ENCODE data around the gene FOXR1.

DNA sequence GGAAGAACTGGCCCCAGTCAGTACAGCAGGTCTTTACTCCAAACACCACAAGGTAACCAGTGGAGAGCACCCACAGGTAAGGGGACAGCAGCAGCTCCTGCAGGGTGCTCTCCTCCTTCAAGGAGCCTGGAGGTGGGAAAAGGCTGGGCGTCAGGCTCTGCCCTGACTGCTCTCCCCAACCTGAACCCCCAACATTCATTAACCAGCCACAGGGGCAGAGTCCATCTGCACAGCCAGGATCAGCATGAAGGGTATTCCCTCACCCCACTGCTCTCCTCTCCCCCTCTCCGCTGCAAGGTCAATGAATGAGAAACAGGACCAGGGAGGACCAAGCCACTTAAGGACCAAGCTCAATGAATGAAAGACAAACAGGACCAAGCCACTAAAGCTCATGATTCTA, 55.4 kb downstream of the FOXR1 start:
- TF ChIP-seq, protein P1, sequence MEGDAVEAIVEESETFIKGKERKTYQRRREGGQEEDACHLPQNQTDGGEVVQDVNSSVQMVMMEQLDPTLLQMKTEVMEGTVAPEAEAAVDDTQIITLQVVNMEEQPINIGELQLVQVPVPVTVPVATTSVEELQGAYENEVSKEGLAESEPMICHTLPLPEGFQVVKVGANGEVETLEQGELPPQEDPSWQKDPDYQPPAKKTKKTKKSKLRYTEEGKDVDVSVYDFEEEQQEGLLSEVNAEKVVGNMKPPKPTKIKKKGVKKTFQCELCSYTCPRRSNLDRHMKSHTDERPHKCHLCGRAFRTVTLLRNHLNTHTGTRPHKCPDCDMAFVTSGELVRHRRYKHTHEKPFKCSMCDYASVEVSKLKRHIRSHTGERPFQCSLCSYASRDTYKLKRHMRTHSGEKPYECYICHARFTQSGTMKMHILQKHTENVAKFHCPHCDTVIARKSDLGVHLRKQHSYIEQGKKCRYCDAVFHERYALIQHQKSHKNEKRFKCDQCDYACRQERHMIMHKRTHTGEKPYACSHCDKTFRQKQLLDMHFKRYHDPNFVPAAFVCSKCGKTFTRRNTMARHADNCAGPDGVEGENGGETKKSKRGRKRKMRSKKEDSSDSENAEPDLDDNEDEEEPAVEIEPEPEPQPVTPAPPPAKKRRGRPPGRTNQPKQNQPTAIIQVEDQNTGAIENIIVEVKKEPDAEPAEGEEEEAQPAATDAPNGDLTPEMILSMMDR (IDR thresholded peaks at IDR 0.05) = no peak
- TF ChIP-seq EZH2 (IDR thresholded peaks at IDR 0.05; ENCODE audit: borderline replicate concordance, insufficient read depth, low read depth, low read length, poor library complexity, severe bottlenecking) = no peak

All from B cell (primary cell).